D721Med (cell line): ENCODE data around the gene AARSD1.
"Not testable (repeated sequence)": the region's sequence is repeated elsewhere in the genome, so short reads cannot be mapped to it uniquely, and the experiment has no call there.

Experiments used
- DNase-seq: peaks from one replicate; pipeline ENCODE4 v3.0.0; 2011; ENCODE audit warnings: low spot score; ENCODE audit not compliant: insufficient read length
- FAIRE-seq: peaks from 2 replicates; lab custom pipeline; 2011; peaks lifted over from hg19 to GRCh38; lab: Jason Lieb, UNC
- TF ChIP-seq, protein P1 (sequence below): IDR thresholded peaks from 2 replicates; pipeline ENCODE4 v1.5.1; 2012; ENCODE audit warnings: mild to moderate bottlenecking, control low read depth; ENCODE audit not compliant: insufficient read depth; ENCODE audit errors: missing control alignments

Gene AARSD1

DNA sequence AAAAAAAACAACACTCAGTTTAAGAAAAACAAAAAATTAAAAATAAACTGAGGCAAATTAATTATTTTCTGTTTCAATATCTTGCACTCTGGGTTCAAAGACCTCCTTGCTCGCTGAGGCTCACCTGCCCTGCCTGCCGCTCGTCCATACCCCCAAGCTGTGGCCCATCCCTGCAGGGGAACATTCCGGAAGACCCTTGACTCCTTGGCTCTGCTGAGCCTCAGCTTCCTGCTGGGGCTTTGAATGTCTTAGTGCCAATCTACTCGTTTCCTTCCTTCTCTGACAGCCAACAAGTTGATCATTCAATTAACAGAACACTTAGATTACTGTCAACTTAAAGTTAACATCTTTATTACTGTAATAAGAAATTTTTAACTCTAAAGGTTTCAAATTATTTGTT is 39.4 kb downstream of the AARSD1 start:
- TF ChIP-seq, protein P1, sequence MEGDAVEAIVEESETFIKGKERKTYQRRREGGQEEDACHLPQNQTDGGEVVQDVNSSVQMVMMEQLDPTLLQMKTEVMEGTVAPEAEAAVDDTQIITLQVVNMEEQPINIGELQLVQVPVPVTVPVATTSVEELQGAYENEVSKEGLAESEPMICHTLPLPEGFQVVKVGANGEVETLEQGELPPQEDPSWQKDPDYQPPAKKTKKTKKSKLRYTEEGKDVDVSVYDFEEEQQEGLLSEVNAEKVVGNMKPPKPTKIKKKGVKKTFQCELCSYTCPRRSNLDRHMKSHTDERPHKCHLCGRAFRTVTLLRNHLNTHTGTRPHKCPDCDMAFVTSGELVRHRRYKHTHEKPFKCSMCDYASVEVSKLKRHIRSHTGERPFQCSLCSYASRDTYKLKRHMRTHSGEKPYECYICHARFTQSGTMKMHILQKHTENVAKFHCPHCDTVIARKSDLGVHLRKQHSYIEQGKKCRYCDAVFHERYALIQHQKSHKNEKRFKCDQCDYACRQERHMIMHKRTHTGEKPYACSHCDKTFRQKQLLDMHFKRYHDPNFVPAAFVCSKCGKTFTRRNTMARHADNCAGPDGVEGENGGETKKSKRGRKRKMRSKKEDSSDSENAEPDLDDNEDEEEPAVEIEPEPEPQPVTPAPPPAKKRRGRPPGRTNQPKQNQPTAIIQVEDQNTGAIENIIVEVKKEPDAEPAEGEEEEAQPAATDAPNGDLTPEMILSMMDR: no peak
- FAIRE-seq (no peak), DNase-seq (no peak)

DNA sequence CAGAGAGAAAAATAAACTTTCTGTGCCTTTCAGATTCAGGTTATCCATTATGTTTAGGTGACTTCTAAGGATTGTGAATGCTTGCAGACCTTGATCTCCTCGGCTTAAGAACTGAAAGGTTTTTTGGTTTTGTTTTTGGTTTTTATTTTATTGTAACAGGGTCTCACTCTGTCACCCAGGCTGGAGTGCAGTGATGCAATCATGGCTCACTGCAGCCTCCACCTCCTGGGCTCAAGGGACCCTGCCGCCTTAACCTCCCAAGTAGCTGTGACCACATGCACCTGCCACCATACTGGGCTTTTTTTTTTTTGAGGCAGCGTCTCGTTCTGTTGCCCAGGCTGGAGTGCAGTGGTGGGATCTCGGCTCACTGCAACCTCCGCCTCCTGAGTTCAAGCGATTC is 40.8 kb downstream of the AARSD1 start:
- not testable (repeated sequence) for FAIRE-seq, DNase-seq

DNA sequence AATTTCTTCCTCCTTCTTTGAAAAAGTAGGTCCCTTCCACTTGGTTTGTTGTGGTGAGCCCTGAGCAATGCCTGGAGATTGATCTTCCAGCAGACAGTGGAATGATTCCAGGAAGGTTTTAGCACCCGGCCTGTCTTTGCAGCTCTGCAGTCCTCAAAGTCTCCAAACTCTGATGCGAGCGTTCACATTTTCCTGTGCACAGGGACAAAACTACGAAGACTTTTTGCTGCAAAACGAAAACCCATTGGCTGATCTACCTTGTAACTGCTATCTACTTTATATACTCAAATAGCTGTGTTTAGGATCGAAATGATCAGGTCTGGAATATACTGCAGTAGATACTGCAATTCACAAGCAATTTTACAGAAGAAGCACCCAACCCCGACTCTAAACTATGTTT is 42.0 kb downstream of the AARSD1 start:
- TF ChIP-seq, protein P1: no peak
- FAIRE-seq (no peak), DNase-seq (no peak)

DNA sequence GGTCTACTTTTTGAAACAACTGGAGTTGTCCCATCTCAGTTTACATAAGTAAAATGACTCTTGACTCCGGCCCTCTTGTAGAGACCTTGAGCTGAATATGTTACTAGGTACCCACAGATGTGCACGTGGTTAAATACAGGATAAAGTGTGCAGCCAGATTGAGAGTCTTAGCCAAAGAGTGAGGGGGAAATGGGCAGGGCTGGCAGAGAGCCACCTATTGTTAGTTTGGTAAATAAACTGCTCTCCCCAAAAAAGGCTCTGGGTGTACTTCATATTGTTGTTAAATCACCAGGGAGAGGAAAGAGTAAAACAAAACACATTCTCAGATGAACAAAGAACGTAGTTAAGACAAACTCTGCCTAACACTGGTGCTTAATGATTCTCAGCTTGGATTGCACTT is 43.3 kb downstream of the AARSD1 start:
- TF ChIP-seq, protein P1: no peak
- FAIRE-seq (no peak), DNase-seq (no peak)

DNA sequence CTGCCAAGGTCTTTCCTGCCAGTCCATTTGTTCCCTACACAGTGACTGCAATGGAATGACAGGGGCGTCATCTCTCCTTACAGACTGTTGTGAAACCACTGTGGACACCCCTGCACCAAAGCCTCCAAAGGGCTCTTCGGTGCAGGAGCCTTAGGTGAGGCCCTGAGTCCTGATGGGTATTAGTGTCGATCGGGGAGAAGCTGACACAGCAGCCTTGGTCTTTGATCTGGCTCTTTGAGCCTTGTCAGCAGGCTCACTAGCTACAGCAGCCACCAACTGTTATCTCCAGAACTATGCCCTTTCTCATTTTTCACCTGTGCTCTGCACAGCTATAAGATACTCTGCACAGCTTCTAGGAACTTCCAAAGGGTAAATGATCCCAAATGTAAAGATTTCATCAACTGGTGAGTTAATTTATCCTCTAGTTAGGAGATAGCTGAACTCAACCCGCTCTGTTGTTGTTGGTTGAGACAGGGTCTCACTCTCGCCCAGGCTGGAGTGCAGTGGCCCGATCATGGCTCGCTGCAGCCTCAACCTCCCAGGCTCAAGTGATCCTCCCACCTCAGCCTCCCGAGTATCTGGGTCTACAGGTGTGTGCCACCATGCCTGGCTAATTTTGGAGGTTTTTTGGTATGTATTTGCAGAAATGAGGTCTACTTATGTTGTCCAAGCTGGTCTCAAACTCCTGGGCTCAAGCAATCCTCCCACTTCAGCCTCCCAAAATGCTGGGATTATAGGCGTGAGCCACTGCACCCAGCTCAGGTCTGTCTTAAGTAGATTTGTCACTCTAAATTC is 44.0 kb downstream of the AARSD1 start:
- DNase-seq (no peak), FAIRE-seq (no peak)
- TF ChIP-seq, protein P1: no peak

DNA sequence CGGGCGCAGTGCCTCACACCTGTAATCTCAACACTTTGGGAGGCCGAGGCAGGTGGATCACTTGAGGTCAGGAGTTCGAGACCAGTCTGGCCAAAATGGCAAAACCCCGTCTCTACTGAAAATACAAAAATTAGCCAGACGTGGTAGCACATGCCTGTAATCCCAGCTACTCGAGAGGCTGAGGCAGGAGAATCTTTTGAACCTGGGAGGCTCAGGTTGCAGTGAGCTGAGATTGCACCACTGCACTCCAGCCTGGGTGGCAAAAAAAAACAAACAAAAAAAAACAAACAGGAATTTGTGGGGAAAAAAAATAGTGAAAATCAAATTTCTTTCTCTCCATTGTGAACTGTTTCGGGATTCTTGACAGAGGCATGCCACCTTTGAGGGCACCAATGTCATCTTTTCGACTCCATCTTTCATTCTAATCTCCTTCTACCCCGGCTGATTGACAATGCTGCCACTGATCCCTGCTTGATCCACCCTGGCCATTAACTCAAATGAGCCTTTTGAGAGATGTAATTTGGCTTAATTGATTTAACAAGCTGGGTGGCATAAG is 44.7 kb downstream of the AARSD1 start:
- not testable (repeated sequence) for DNase-seq, FAIRE-seq

DNA sequence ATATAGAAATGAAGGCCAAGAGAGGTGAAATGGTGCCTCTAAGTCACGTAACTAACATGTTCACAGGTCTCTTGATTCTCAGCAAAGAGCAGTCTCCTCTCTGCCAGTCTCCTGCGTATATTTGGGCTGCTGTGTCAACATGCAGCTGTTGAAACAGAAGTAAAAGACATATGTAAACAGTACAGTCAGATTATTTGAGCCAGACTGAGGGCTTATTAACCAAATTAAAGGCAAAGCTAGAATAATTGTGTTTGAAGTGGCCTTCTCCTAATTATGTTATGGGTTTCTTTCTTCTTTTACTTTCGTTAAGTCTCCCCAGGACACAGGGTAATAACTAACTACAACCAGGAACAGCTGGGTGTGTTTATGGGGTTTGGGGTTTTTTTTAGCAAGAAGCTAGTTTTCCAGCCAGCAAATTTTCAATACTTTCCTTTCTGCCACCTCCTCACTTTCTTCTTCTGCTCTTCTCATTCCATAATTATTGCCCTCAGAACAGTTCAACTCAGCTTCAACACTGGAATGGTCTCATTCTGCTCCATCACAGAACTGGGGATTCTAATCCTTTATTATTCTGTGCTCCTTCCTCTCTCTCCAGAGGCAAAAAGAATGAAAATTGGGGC is 45.2 kb downstream of the AARSD1 start:
- no peak for DNase-seq
- TF ChIP-seq, protein P1: no peak
- no peak for FAIRE-seq

DNA sequence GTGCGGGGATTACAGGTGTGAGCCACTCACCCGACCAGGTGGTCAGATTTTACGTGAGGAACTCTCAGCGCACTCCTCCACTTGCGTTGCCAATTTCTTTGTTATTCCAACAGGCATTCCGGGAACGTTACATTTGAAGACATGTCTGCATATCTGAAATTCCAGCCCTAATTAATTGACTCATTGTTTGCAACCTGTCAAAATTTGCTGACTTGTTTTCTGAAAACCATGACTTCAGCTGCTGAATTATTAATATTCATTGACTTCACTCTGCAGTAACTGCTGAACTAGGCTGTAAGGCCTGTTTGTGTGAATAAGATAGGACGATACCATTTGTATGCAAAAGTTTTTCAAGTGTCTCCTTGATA is 47.0 kb downstream of the AARSD1 start:
- DNase-seq (no peak), FAIRE-seq (no peak)
- TF ChIP-seq, protein P1: no peak

DNA sequence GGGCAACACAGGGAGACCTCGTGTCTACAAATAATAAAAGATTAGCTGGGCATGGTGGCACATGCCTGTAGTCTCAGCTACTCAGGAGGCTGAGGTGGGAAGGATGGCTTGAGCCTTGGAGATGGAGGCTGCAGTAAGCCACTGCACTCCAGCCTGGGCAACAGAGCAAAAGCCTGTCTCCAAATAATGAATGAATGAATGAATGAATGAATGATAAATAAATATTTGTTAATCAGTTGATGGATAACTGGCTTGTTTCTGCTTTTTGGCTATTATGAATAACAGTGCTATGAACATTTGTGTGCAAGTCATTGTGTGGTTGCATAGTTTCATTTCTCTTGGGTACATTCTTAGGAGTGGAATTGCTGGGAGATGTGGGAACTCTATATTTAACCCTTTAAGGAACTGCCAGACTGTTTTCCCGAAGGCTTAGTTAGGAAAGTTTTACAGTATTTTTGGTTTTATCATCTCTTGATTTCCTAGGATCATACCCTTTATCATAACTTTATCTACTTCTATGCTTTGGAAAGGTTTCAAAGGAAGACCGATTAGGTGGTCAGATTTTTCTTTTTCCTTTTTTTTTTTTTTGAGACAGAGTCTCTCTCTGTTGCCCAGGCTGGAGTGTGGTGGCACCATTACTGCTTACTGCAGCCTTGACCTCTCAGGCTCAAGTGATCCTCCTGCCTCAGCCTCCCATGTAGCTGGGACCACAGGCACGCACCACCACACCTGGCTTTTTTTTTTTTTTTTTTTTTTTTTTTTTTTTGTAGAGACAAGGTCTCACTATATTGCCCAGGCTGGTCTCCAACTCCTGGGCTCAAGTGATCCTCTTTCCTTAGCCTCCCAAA is 47.6 kb downstream of the AARSD1 start:
- DNase-seq, FAIRE-seq: not testable (repeated sequence)

DNA sequence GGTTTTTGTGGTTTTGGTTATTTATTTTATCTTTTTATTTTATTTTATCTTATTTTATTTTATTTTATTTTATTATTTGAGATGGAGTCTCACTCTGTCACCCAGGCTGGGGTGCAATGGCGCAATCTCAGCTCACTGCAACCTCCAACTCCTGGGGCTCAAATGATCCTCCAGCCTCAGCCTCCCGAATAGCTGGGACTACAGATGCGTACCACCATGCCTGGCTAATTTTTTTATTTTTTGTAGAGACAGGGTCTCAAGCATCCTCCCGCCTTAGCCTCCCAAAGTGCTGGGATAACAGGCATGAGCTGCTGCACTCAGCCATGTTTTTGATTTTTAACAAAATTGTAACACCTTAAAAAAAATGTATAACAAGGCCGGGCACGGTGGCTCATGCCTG is 49.0 kb downstream of the AARSD1 start:
- DNase-seq, FAIRE-seq: not testable (repeated sequence)
